Activated T-cell treated with anti-CD3 and anti-CD28 coated beads, Interleukin-2, amount 50 U/mL, for 24 hours (primary cell): ENCODE data around the gene NINJ1.

ENCODE experiments used
- DNase-seq: peaks from one replicate; pipeline ENCODE4 v3.0.0-alpha.2; 2020
- H3K27ac Mint-ChIP-seq: 2 replicates; pipeline ENCODE4 v1.8.0; 2020; ENCODE audit warnings: mild to moderate bottlenecking, mixed read lengths
- H3K27me3 Mint-ChIP-seq: 2 replicates; pipeline ENCODE4 v1.8.0; 2020; ENCODE audit warnings: mixed read lengths
- H3K36me3 Mint-ChIP-seq: 2 replicates; pipeline ENCODE4 v1.8.0; 2020; ENCODE audit warnings: low read depth, mixed read lengths
- H3K4me1 Mint-ChIP-seq: 2 replicates; pipeline ENCODE4 v1.8.0; 2020; ENCODE audit warnings: low read depth, mixed read lengths
- H3K4me3 Mint-ChIP-seq: 2 replicates; pipeline ENCODE4 v1.8.0; 2020; ENCODE audit warnings: mild to moderate bottlenecking, moderate library complexity, mixed read lengths
- H3K9me3 Mint-ChIP-seq: 2 replicates; pipeline ENCODE4 v1.8.0; 2020; ENCODE audit warnings: mixed read lengths

NINJ1 gene

GRCh38 chr9:93097511-93098201, 36.4 kb downstream of the NINJ1 start:
- Mint-ChIP-seq H3K4me1 (peaks cover 75% of the 10 kb centered on the region), H3K9me3 (peaks cover 3% of the 10 kb centered on the region), H3K36me3 (peaks cover 28% of the 10 kb centered on the region), H3K27me3 (no peaks in the 10 kb centered on the region), H3K4me3 (peak overlapping the region; percentile 84), H3K27ac (peak overlapping the region; percentile 94)
- no peak for DNase-seq

GRCh38 chr9:93096811-93097382, 37.2 kb downstream of the NINJ1 start:
- no peak for DNase-seq
- Mint-ChIP-seq H3K4me3 (peak overlapping the region; percentile 84), H3K9me3 (no peaks in the 10 kb centered on the region), H3K27me3 (no peaks in the 10 kb centered on the region), H3K4me1 (peaks cover 75% of the 10 kb centered on the region), H3K36me3 (peaks cover 23% of the 10 kb centered on the region), H3K27ac (peak overlapping the region; percentile 83)

GRCh38 chr9:93096131-93096802, 37.8 kb downstream of the NINJ1 start, which contains the start of gene CARD19:
TSS of gene CARD19 (plus strand) at chr9:93096217. CDS start at chr9:93096346, 129 bp downstream.
- Mint-ChIP-seq H3K9me3 (peaks cover 1% of the 10 kb centered on the region), H3K4me3 (peak within 1 kb of the TSS; percentile 84), H3K36me3 (peaks cover 22% of the 10 kb centered on the region), H3K27ac (peak within 1 kb of the TSS; percentile 97), H3K27me3 (no peaks in the 10 kb centered on the region), H3K4me1 (peaks cover 76% of the 10 kb centered on the region)
- no peak for DNase-seq

GRCh38 chr9:93095205-93096130, 38.6 kb downstream of the NINJ1 start:
- Mint-ChIP-seq H3K4me1 (peaks cover 80% of the 10 kb centered on the region), H3K27ac (peak overlapping the region; percentile 97), H3K36me3 (peaks cover 22% of the 10 kb centered on the region), H3K9me3 (peaks cover 6% of the 10 kb centered on the region), H3K4me3 (peak overlapping the region; percentile 84), H3K27me3 (no peaks in the 10 kb centered on the region)
- peak; percentile 100 for DNase-seq

GRCh38 chr9:93094658-93095204, 39.3 kb downstream of the NINJ1 start:
- Mint-ChIP-seq H3K27me3 (no peaks in the 10 kb centered on the region), H3K27ac (peak overlapping the region; percentile 97), H3K9me3 (peaks cover 13% of the 10 kb centered on the region), H3K36me3 (peaks cover 26% of the 10 kb centered on the region), H3K4me1 (peaks cover 80% of the 10 kb centered on the region), H3K4me3 (peak overlapping the region; percentile 76)
- DNase-seq, result no peak

- Mint-ChIP-seq H3K4me1 (peaks cover 81% of the 10 kb centered on the region), H3K4me3 (peak overlapping the region; percentile 76), H3K9me3 (peaks cover 15% of the 10 kb centered on the region), H3K36me3 (peaks cover 30% of the 10 kb centered on the region), H3K27ac (peak overlapping the region; percentile 97), H3K27me3 (no peaks in the 10 kb centered on the region)
- no peak for DNase-seq
Measured at GRCh38 chr9:93093877-93094657, 40.0 kb downstream of the NINJ1 start.

- no peaks in the 10 kb centered on the region for H3K27me3 Mint-ChIP-seq
- DNase-seq, result peak; percentile 40
- H3K36me3 Mint-ChIP-seq, result peaks cover 36% of the 10 kb centered on the region
- H3K4me3 Mint-ChIP-seq, result peak overlapping the region; percentile 47
- peak overlapping the region; percentile 97 for H3K27ac Mint-ChIP-seq
- peaks cover 15% of the 10 kb centered on the region for H3K9me3 Mint-ChIP-seq
- H3K4me1 Mint-ChIP-seq, result peaks cover 82% of the 10 kb centered on the region
Measured at GRCh38 chr9:93093127-93093876, 40.7 kb downstream of the NINJ1 start.

GRCh38 chr9:93092251-93092991, 41.6 kb downstream of the NINJ1 start:
- H3K9me3 Mint-ChIP-seq, result peaks cover 15% of the 10 kb centered on the region
- no peaks in the 10 kb centered on the region for H3K27me3 Mint-ChIP-seq
- peak overlapping the region; percentile 97 for H3K27ac Mint-ChIP-seq
- peaks cover 74% of the 10 kb centered on the region for H3K4me1 Mint-ChIP-seq
- peak overlapping the region; percentile 20 for H3K4me3 Mint-ChIP-seq
- peaks cover 42% of the 10 kb centered on the region for H3K36me3 Mint-ChIP-seq
- DNase-seq, result peak; percentile 22

GRCh38 chr9:93091453-93092081, 42.5 kb downstream of the NINJ1 start:
- Mint-ChIP-seq H3K9me3 (peaks cover 15% of the 10 kb centered on the region), H3K4me3 (peak overlapping the region; percentile 46), H3K27ac (peak overlapping the region; percentile 97), H3K27me3 (no peaks in the 10 kb centered on the region), H3K36me3 (peaks cover 40% of the 10 kb centered on the region), H3K4me1 (peaks cover 73% of the 10 kb centered on the region)
- DNase-seq, result peak; percentile 72

GRCh38 chr9:93091056-93091452, 43.0 kb downstream of the NINJ1 start:
- H3K9me3 Mint-ChIP-seq, result peaks cover 15% of the 10 kb centered on the region
- H3K36me3 Mint-ChIP-seq, result peaks cover 41% of the 10 kb centered on the region
- peak; percentile 31 for DNase-seq
- peaks cover 75% of the 10 kb centered on the region for H3K4me1 Mint-ChIP-seq
- H3K27ac Mint-ChIP-seq, result peak overlapping the region; percentile 97
- peak overlapping the region; percentile 46 for H3K4me3 Mint-ChIP-seq
- no peaks in the 10 kb centered on the region for H3K27me3 Mint-ChIP-seq

- Mint-ChIP-seq H3K36me3 (peaks cover 50% of the 10 kb centered on the region), H3K27ac (peak overlapping the region; percentile 97), H3K4me3 (peak overlapping the region; percentile 8), H3K4me1 (peaks cover 79% of the 10 kb centered on the region), H3K27me3 (no peaks in the 10 kb centered on the region), H3K9me3 (peaks cover 20% of the 10 kb centered on the region)
- peak; percentile 26 for DNase-seq
Measured at GRCh38 chr9:93090091-93090655, 43.9 kb downstream of the NINJ1 start.
